Stimulated activated CD8-positive, alpha-beta memory T cell treated with anti-CD3 and anti-CD28 coated beads, Interleukin-7, amount 100 ng/mL, for 1 hour (primary cell): ENCODE measurements around the gene OR1L8.
"Not testable (repeated sequence)": the region's sequence is repeated elsewhere in the genome, so short reads cannot be mapped to it uniquely, and the experiment has no call there.

Source experiments
- DNase-seq, 2 donors: peaks; one replicate each; pipeline ENCODE4 v3.0.0-alpha.2; 2020; ENCODE audit warnings: low read depth in 2 of 2

OR1L8 gene, protein sequence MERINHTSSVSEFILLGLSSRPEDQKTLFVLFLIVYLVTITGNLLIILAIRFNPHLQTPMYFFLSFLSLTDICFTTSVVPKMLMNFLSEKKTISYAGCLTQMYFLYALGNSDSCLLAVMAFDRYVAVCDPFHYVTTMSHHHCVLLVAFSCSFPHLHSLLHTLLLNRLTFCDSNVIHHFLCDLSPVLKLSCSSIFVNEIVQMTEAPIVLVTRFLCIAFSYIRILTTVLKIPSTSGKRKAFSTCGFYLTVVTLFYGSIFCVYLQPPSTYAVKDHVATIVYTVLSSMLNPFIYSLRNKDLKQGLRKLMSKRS

DNA sequence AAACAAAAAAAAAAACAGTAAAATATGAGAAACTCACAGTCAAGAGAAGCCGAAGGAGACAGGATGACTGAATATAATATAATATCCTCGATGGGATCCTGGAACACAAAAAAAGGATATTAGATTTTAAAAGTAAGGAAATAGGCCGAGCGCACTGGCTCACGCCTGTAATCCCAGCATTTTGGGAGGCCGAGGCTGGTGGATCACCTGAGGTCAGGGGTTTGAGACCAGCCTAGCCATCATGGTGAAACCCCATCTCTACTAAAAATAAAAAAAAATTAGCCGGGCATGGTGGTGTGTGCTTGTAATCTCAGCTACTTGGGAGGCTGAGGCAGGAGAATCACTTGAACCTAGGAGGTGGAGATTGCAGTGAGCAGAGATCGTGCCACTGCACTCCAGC, at the start of gene OR1L8:
Gene OR1L8, minus strand, starts transcription at position 101 of the 400 bp plus-strand sequence. CDS start 14,907 bp downstream, outside the sequence.
- not testable (repeated sequence) for DNase-seq

DNA sequence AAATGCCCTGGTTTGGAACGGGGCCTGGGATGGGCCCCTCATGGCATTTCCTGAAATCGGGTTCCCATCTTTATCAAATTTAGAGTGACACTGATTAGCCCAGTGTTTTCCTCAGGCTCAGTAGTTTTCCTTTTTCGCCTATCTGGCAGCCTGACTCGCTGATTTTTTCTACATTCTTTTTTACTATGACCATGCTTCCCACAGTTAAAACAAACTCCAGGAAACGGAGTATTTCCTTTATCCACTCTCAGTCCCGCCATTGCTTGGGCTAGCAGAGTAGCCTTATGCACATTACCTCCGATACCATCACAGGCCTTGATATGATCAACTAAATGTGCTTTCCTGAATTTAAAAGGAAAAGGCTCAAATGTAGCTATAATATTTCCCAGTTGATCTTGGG, 36.8 kb upstream of the OR1L8 start:
- DNase-seq, result no peak

DNA sequence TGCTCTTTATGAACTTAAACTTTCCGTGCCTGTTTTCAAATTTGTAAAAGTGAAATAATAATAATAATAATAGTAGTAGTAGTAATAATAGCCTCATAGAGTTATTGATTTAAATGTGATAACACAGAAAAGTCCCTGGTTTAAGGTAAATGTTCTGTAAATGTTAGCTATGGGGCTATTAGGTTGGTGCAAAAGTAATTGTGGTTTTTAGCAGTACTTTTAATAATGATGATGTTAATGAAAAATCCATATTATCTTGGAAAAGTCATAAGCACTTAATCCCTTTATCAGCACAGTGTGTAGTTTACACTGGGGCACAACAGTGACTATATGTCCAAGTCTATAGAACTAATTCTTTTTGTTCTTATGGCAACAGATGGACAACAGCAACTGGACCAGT, 31.2 kb upstream of the OR1L8 start, which contains the start of gene OR1Q1:
Gene OR1Q1, plus strand, starts transcription at position 377 of the 400 bp plus-strand sequence. Its CDS starts 0 bp downstream, at position 377.
- DNase-seq, result no peak

DNA sequence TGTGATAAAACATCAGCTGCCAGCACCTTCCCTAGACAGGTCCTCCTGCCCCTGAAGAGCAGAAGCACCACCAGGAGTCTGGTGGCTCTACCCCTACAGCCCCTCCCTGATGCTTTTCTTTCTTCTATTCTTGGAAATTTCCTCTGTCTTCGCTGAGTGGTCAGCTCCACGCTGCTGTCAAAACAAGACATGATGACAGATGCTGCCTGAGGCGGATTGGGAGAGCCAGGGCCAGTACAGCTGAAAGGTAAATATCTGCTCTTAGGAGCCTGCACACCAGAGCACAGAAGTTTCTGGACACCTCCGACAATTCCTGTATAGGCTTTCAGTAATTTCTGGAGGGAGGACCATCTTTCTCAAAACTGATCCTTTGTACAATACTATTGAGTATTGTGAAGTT, 26.6 kb upstream of the OR1L8 start:
- DNase-seq, result no peak

DNA sequence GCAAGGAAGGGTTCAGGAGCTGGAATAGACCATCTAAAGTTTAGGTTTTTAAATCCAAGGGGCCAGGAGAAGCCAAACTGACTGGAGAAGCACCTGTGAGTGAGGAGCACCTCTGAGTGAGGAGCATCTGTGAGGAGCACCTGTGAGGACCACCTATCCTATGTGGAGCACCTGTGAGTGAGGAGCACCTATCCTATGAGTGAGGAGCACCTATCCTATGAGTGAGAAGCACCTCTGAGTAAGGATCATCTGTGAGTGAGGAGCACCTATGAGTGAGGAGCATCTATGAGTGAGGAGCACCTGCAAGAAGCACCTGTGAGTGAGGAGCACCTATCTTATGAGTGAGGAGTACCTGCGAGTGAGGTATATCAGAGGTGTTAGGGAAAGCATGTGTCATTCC, 23.4 kb upstream of the OR1L8 start:
- DNase-seq, result no peak

DNA sequence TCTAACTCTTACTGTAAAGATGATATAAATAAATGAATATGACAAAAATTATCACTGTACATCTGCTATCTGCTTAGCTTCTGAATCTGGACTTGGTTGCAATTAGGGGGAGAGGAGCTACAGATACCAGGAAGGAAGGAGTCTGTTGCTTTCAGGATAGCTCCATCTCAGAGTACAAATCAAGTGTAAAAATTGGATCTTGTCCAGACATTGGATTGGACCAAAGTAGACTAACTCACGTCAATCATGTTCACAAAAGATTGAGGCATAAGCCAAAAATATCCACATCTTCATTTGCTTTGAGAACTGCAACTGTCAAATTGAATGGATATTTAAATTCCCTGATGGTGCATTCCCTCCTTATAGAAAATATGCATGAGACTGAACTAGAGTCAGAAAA, 22.5 kb upstream of the OR1L8 start:
- no peak for DNase-seq

DNA sequence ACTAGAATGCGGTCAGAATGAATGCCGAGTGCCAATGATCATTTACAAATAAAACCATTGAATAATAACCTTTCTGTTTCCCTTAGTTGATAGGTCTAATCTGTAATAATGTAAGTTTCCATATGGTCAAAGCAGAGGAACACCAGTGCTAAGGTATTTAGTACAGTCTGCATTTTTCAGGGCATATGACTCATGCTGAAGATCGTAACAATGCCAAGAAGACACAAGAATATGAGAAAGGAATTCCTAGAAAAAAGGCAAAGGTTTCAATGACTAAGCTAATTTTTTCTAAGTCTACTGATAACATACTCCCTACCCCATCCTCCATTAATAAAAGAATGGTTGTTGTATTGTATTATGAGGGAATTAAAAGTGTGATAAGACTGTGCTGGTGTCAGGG, 2.8 kb downstream of the OR1L8 start:
- DNase-seq, result no peak

DNA sequence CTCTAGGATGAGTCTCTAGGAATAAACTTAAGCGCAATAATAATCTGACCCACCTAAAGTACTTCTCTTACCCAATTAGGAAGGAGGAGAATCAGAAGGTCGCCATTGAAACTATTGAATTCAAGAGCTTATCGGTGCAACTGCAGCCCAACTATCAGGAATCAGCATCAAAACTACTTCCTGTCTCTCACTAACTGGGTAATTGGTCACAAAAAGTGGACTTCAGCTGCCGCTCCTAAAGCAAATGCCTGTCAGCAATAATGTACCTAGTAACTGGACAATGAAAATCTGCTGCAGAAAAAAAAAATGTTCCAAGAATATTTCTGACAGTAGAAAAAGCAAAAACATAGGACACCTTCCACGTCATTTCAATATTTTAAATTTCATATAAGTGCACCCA, 3.3 kb downstream of the OR1L8 start:
- DNase-seq, result no peak

DNA sequence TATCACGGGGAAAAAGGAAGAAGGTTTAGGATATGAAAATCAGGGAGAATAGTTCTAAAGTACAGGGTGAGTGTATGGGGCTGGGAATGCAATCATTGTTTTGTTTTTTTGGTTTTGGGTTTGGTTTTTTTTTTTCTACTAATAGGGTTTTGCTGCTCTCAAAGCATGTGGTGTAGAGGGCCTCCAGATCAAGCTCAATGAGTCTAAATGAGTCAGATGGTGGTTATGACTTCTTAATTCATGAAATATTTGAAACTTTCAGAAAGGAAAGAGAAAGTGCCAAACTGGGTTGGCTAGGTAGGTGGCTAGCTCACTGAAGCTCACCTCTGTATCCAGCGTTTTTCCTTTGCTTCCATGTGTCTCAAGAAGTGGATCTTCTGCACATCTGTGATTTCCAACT, 10.7 kb downstream of the OR1L8 start:
- DNase-seq, result no peak

DNA sequence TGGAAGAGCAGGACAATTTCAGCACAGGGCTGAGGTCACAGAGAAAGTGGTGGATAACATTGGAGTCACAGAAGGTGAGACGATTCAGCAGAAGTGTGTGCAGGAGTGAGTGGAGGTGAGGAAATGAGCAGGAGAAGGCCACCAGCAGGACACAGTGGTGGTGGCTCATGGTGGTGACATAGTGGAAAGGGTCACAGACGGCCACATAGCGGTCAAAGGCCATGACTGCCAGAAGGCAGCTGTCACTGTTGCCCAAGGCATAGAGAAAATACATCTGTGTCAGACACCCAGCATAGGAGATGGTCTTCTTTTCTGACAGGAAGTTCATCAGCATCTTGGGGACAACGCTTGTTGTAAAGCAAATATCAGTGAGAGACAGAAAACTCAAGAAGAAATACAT, 15.3 kb downstream of the OR1L8 start:
- no peak for DNase-seq

DNA sequence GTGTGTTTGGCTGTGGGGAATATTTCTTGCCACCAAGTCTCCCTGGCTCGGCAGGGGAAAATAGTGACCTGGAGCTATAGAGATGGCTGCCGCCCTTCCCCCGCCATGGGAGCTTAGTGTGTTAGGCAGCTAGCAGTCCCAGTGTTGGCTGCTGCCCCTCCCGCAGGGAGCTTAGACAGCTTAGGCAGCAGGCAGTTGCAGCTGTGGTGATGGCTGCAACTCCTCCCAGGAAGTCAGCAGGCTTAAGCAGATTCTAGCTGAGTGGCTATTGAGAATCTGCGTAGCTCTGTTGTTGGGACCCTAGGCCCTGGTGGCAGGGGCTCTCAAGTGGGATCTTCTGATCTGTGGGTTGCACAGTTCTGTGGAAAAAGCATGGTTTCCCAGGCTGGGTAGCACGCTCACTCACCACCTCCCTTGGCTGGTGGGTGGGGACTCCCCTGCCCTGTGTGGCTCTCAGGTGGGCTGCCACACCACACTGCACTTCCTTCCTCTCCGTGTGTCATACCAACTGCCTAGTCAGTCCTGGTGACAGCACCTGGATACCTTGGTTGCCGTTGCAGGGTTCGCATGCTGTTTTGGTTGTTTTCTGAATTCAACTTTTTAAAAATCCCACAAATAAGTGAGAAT, 20.9 kb downstream of the OR1L8 start:
- no peak for DNase-seq

DNA sequence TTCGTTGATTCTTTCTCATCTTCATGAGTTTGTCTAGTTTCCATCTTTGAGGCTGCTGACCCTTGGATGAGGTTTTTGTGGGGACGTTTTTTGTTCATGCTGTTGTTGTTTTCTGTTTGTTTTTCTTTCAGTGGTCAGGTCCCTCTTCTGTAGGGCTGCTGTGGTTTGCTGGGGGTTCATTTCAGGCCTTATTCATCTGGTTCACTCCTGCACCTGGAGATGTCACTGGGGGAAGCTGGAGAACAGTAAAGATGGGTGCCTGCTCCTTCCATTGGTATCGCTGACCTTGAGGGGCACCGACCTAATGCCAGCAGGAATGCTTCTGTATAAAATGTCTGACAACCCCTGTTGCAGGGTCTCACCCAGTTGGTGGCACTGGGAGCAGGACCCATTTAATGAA, 21.7 kb downstream of the OR1L8 start:
- DNase-seq, result no peak

DNA sequence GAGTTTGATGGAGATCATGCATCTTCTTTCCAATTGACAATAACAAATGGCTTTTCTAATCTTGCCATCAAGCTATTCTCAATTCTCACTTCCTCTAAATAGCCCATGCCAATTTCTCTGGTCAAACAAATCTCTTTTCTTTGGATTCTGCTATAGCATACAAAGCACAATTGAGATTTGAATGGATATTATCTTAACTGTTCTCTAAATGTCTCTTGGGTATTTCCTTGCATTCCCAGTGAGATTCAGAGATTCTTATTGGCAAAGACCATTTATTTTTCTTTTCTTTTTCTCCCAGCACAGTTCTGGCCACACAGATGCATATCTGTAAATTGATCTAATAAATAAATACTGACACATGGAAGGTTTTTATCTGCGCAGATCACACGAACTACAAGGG, 30.4 kb downstream of the OR1L8 start, which contains the start of gene OR1N2:
Gene OR1N2, plus strand, starts transcription at position 301 of the 400 bp plus-strand sequence. CDS start 100 bp downstream, outside the sequence.
- no peak for DNase-seq

DNA sequence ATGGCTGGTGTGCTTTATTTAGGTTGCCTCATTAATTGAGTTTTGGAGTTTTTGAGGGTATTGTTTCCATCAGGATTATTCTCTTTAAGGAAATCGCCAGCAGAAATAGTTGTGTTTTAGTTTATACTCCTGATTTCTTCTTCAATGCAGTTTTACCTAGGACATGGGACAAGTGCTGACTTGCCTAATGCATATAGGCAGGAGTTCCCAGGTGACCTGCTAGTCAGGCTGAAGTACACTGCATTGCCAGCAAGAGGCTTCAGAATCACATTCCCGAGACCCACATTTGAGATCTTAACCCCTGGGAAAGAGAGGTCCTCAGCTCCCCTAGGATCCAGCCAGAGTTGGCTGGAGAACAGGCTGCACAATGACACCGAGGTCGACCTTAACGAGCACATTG, 31.8 kb downstream of the OR1L8 start:
- DNase-seq, result no peak

DNA sequence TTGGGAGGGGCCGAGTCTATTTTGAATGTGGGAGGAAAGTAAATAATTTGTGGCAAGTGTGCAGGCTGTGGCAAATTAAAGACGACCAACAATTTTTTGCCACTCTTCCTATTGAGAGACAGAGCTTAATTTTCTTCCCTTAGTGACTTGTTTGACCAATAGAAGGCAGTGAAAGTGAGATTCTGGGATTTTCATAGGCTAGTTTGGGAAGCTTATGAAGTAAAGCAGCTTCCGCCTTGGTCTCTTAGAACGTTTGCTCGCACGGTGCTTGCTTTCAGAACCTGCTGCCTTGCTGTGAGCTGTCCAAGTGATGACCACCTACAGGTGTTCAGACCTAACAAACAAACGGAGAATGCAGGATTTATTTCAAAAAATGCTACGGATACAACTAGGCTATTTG, 37.0 kb downstream of the OR1L8 start:
- DNase-seq, result no peak

DNA sequence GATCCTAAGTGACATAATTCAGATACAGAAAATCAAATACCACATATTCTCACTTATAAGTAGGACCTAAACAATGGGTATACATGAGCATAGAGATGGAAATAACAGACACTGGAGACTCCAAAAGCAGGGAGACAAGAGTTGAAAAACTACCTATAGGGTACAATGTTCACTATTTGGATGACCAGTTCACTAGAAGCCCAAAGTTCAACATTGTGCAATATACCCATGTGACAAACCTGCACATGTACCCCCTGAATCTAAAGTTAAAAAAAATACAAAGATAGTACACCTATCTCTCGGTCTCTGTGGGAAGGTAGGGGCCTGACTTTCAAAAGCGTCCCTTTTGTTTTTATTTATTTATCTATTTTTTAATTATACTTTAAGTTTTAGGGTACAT, 44.4 kb downstream of the OR1L8 start:
- no peak for DNase-seq

DNA sequence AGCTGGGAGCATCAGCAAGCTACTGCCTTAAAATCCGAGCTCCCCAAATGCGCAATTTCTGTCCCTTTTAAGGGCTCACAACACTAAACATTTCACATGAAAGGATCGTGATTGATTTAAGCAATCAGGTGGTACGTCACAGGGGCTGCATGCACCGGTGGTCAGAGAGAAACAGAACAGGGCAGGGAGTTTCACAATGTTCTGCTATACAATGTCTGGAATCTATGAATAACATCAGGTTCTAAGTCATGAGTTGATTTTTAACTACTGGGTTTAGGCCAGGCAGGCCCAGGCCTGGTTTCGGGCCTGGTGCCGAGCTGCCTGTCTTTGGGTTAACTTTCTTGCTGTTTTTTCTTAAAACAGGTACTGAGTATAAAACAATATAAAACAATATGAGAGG, 46.1 kb downstream of the OR1L8 start:
- not testable (repeated sequence) for DNase-seq

DNA sequence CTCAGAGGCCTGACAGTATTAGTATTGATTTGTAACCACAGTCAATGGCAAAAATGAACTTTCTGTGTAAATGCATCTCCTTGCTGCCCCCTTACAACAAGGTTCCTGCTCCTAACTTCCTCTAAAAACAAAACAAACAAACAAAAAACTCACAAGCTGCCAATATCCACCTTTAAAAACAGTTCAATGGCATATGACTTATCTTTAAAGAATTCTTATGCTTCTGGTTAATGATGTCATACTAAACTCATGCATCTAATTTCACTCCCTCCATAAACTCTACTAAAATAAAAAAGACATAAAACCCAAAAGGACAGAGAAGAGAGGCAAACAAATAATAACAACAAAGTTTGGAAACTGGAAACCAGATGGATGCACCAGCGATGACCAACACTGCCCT, 47.0 kb downstream of the OR1L8 start:
- no peak for DNase-seq

DNA sequence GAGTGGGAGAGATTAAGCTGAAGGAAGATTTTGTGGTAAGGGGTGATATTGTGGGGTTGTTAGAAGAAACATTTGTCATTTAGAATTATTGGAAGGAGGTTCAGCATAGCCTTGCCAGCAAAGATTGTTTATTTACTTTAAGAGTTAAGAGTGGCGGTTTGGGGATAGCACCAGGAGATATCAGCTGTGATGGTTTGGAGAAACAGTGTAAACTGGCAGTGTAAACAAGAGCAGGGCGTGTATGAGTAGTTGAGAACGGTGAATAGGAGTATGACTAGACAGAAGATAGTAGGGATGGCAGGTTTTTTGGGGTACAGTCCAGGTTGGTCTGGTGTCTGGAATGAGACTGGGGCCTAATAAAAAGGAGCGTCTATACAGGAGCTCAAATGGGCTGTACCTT, 52.0 kb downstream of the OR1L8 start:
- not testable (repeated sequence) for DNase-seq

DNA sequence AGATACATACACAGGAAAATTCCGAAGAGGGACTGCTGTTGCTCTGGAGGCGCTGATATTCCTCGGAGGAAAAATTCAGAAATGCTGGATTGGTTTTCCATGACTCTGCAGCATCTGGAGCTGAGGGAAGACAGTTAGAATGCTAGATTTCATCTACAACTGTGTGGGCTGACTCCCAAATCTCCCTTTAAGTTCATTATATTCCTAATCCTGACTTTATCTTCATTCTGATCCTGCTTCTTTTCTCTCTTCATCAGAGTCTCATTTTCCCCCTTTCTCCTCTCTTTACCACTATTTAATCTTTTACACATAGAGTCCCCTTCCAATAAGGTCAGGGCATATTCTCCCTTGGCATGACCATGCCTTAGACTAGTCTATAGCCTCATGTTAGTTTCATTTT, 56.0 kb downstream of the OR1L8 start, which contains the start of gene OR1N1:
Gene OR1N1, minus strand, starts transcription at position 101 of the 400 bp plus-strand sequence. Its CDS starts 0 bp downstream, at position 101.
- DNase-seq, result no peak

DNA sequence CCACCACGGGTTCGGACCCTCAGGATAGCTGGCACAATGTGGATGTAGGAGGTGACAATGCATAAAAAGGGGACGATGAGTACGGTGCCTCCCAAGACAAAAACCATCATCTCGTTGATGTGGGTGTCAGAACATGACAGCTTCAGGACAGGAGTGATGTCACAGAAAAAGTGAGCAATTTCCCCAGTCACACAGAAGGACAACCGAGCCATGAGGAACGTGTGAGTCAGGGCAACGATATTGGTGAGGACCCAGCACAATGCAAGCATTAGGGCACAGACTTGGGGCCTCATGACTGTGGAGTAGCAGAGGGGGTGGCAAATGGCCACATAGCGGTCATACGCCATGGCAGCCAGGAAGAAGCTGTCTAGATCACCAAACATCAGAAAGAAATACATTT, 56.6 kb downstream of the OR1L8 start:
- no peak for DNase-seq

DNA sequence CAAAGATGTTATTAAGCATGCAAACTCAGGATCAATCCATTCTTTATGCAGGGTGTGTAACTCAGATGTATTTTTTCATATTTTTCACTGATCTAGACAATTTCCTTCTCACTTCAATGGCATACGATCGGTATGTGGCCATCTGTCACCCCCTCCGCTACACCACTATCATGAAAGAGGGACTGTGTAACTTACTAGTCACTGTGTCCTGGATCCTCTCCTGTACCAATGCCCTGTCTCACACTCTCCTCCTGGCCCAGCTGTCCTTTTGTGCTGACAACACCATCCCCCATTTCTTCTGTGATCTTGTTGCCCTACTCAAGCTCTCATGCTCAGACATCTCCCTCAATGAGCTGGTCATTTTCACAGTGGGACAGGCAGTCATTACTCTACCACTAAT, 63.8 kb downstream of the OR1L8 start:
- DNase-seq, result no peak

DNA sequence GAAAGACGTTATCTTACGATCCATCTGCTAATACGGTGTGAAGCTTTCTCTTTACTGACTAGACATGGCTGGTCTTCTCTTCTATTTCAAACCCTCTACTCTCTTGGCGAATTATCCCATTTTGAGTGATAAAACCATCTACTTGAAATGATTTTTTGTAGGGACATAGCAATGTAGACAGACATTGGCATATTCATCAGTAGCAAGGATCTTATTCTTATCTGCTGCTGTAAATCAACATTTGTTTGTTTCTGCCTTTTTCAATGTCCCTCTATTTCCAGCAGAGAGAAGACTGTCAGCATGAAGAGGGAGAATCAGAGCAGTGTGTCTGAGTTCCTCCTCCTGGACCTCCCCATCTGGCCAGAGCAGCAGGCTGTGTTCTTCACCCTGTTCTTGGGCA, 64.3 kb downstream of the OR1L8 start, which contains the start of gene OR1J4:
Gene OR1J4, plus strand, starts transcription at position 301 of the 400 bp plus-strand sequence. Its CDS starts 0 bp downstream, at position 301.
- DNase-seq, result no peak
